Memory B cell (primary cell): ENCODE data around the gene CFAP100.

Experiments
- ATAC-seq: fragments of 150-1000 bp; cut with Tn5 transposase; 2 replicates; pipeline ENCODE4 v1.10.0; 2021; ENCODE audit warnings: low read depth, mild to moderate bottlenecking, moderate library complexity
- DNase-seq, 2 donors: peaks; one replicate each; pipeline ENCODE4 v3.0.0; 2022; ENCODE audit warnings: low spot score in 2 of 2
- H3K27ac Mint-ChIP-seq: one replicate; pipeline ENCODE4 v1.8.0; 2022; ENCODE audit warnings: mild to moderate bottlenecking, moderate library complexity, mixed read lengths
- H3K27me3 Mint-ChIP-seq: one replicate; pipeline ENCODE4 v1.8.0; 2022; ENCODE audit warnings: mixed read lengths
- H3K36me3 Mint-ChIP-seq: one replicate; pipeline ENCODE4 v1.8.0; 2022; ENCODE audit warnings: mild to moderate bottlenecking, mixed read lengths
- H3K4me1 Mint-ChIP-seq: one replicate; pipeline ENCODE4 v1.8.0; 2022; ENCODE audit warnings: mixed read lengths
- H3K4me3 Mint-ChIP-seq: one replicate; pipeline ENCODE4 v1.8.0; 2022; ENCODE audit warnings: mild to moderate bottlenecking, moderate library complexity, mixed read lengths
- H3K9me3 Mint-ChIP-seq: one replicate; pipeline ENCODE4 v1.8.0; 2022; ENCODE audit warnings: mixed read lengths

Gene CFAP100

DNA sequence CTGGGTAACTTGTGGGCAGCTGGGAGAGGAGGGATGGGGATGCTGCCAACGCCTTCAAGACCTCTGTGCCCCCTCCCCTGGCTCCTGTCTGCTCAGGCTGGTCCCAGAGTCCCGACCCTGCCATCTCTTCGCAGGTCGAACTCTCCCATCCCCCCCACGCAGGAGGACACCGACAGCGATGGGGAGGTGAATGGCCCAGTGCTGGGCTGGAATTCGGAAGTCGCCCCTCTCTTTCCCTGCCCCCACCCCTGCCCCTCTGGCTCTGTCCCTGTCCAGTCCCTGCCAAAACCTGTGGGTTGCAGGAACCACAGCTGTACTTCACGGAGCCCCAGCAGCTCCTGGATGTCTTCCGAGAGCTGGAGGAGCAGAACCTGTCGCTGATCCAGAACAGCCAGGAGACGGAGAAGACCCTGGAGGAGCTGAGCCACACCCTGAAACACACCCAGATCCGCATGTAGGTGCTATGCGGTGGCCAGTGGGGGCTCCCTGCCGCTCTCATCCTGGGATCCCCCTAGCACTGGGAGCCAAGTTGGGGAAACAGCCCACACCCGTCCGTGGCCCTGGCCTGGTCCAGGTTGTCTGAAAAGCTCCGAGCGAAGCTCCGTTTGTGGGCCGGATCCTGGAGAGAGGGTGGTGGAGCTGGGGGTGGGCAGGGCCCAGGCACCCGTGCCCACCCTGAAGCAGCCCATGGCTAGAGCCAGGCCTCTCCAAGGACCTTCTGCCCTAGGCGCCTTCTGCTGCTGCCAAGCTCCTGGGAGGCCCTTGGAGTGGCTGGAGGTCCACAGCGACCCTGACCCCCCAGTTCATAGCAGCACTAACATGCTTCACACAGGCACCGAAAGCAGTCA, 28.7 kb downstream of the CFAP100 start:
- H3K4me1 Mint-ChIP-seq, result peaks cover 5% of the 10 kb centered on the region
- H3K36me3 Mint-ChIP-seq, result peaks cover 17% of the 10 kb centered on the region
- ATAC-seq (no peak), DNase-seq (no peak)
- no peak overlapping the region for H3K27ac Mint-ChIP-seq
- H3K9me3 Mint-ChIP-seq, result peaks cover 10% of the 10 kb centered on the region
- no peaks in the 10 kb centered on the region for H3K27me3 Mint-ChIP-seq
- H3K4me3 Mint-ChIP-seq, result no peak overlapping the region

DNA sequence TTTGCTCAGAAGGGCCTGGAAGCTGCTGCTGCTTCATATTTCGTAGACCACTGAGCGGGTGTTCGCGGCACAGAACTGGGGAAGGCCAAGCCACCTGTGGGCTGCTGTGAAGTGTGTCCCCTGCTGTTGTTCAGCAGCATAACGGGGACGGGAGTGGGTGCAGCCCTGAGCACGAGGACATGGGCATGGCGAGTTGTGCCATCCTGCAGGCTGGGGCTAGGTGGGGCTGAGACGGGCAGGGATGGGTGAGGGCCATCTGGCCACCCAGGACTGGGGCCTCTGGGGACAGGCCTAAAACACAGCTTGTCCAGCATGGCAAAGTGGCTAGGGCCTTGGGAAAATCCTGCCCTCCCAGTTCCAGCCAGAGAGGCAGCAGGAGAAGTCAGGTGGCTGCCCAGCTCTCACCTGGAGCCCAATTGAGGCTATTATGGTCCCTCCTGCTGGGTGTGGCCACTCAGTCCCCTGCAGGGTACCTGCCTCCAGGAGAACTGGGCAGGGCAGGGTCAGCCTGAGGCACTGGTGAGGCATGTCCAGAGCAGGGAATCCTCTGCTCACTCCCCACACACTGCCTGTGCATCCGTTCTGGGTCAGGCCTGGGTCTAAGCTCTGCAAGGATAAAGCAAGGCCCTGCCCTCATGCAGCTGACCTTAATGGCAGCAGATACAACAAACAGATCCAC, 29.5 kb downstream of the CFAP100 start:
- Mint-ChIP-seq H3K27ac (no peak overlapping the region), H3K36me3 (peaks cover 17% of the 10 kb centered on the region), H3K4me1 (peaks cover 5% of the 10 kb centered on the region), H3K4me3 (no peak overlapping the region), H3K27me3 (no peaks in the 10 kb centered on the region), H3K9me3 (peaks cover 10% of the 10 kb centered on the region)
- ATAC-seq, result no peak
- DNase-seq, result no peak

DNA sequence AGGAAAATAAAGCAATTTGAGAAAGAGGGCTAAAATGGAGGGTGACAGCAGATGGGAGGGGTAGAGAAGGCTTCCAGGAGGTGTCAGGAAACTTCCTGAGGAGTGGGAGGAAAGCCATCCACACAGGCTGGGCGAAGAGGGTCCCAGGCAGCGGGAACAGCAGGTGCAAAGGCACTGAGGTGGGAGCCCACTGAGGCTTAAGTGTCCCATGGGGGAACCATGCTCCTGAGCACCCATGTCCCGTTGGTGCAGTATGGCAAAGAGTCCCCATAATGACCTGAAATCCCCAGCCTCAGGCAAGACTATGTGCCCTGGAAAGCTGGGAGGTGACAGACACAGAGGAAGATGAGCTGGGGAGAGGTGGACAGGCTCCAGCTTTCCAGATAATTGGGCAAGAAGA, 30.0 kb downstream of the CFAP100 start:
- H3K27me3 Mint-ChIP-seq, result no peaks in the 10 kb centered on the region

DNA sequence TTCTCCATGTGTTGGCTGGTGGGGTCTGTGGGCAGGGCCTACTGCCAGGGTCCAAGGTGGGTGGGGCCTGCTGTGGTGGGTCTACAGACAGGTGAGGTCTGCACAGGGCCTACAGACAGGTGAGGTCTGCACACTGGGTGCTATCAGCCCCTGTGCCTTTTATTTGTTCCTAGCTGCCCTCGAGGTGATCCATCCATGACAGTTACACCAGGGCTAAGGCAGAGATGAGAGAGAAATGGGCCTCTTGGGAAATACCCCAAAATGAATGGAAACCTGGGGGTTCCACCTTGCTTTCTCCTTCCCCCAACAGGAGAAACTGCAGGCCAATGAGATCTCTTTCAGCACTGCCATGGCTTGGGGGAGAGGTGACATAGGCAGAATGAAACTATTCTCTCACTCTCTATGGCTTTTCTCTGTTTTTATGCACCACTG, 36.4 kb downstream of the CFAP100 start:
- no peak overlapping the region for H3K27ac Mint-ChIP-seq
- DNase-seq, result no peak
- no peaks in the 10 kb centered on the region for H3K27me3 Mint-ChIP-seq
- peaks cover 2% of the 10 kb centered on the region for H3K4me1 Mint-ChIP-seq
- H3K36me3 Mint-ChIP-seq, result peaks cover 15% of the 10 kb centered on the region
- peaks cover 4% of the 10 kb centered on the region for H3K9me3 Mint-ChIP-seq
- no peak overlapping the region for H3K4me3 Mint-ChIP-seq
- ATAC-seq, result no peak

More for the DNA sequence above, 30.0 kb downstream of the CFAP100 start:
- H3K9me3 Mint-ChIP-seq, result peaks cover 10% of the 10 kb centered on the region
- ATAC-seq (no peak), DNase-seq (no peak)
- H3K36me3 Mint-ChIP-seq, result peaks cover 17% of the 10 kb centered on the region
- H3K4me1 Mint-ChIP-seq, result peaks cover 5% of the 10 kb centered on the region
- no peak overlapping the region for H3K27ac Mint-ChIP-seq
- no peak overlapping the region for H3K4me3 Mint-ChIP-seq

DNA sequence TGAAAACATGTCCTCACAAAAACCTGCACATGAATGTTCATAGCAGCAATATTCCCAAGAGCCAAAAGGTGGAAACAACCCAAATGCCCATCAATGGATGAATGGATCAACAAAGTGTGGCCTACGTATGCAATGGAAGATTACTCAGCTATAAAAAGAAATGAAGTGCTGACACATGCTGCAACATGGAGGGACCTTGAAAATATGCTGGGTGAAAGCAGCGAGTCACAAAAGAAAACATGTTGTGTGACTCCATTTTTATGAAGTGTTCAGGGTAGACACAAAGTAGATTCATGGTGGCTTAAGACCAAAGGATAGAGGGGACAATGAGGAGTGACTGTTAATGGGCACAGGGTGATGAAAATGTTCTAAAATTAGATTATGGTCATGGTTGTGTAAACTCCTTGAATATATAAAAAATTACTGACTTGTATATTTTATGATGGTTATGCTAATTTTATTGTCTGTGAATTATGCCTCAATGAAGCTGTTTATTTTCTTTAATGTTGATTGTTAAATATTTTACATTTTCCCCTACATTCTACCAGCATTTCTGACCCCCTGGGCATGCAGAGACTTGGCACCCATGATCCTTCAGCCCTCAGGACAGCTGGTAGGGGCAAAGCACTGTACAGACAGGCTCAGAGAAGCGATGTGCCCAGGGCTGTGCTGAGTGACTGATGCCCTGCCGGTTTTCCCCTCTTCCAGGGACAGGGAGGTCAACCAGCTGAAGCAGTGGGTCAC, 37.8 kb downstream of the CFAP100 start:
- H3K4me3 Mint-ChIP-seq, result no peak overlapping the region
- H3K36me3 Mint-ChIP-seq, result peaks cover 24% of the 10 kb centered on the region
- H3K27me3 Mint-ChIP-seq, result no peaks in the 10 kb centered on the region
- ATAC-seq (no peak), DNase-seq (no peak)
- no peak overlapping the region for H3K27ac Mint-ChIP-seq
- peaks cover 2% of the 10 kb centered on the region for H3K4me1 Mint-ChIP-seq
- H3K9me3 Mint-ChIP-seq, result peaks cover 2% of the 10 kb centered on the region

DNA sequence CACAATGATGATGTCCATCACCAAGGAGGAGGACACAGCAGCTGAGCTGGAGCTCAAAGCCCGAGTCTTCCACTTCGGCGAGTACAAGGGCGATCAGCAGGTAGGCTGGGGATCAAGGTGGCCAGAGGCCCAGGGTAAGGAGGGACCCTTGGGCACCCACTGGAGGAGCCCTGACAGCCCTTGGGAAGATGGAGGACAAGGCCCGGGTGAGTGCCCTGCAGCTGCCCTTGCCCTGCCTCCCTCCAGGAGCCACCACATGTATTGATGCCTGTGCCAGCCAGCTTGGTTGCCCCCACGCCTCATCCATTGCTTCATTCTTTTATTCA, 38.4 kb downstream of the CFAP100 start:
- Mint-ChIP-seq H3K9me3 (no peaks in the 10 kb centered on the region), H3K27me3 (no peaks in the 10 kb centered on the region), H3K36me3 (peaks cover 27% of the 10 kb centered on the region), H3K4me1 (peaks cover 2% of the 10 kb centered on the region), H3K4me3 (no peak overlapping the region), H3K27ac (no peak overlapping the region)
- DNase-seq (no peak), ATAC-seq (no peak)

DNA sequence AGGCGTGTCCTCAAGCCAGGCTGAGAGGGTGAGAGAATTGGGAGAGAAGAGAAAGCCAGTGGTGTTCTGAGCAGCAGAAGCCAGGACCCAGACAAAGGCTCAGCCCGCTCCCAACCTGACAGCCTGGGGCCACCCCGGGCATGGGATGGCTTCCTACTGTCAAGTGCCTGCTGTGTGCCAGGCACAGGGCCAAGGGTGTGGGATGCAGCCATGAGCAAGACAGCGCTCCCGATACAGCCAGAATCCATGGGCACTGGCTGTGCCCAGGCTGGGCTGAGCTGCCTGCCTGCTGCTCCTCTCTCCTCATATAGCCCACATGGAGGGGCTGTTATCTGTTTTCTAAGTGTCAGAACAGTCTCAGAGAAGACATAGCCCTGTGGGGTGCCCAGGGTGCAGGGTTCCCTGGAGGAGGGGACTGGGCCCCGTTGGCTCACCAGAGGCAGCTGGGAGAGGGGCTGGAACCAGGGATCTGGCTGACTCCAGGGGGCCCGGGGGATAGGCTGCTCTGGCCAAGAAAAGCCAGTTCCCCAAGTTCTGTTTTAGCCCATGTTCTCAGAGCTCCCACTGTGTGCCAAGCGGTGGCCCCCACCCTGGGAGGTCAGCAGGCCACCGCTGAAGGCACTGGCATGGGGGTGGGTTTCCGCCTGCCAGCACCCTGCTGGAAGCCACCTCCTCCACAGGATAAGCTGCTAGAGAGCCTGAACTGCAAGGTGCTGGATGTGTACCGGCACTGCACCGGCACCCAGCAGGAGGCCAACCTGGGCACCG, 39.0 kb downstream of the CFAP100 start:
- H3K36me3 Mint-ChIP-seq, result peaks cover 30% of the 10 kb centered on the region
- DNase-seq, result no peak
- no peak for ATAC-seq
- H3K4me1 Mint-ChIP-seq, result peaks cover 2% of the 10 kb centered on the region
- H3K9me3 Mint-ChIP-seq, result no peaks in the 10 kb centered on the region
- H3K27ac Mint-ChIP-seq, result no peak overlapping the region
- H3K27me3 Mint-ChIP-seq, result no peaks in the 10 kb centered on the region
- no peak overlapping the region for H3K4me3 Mint-ChIP-seq

DNA sequence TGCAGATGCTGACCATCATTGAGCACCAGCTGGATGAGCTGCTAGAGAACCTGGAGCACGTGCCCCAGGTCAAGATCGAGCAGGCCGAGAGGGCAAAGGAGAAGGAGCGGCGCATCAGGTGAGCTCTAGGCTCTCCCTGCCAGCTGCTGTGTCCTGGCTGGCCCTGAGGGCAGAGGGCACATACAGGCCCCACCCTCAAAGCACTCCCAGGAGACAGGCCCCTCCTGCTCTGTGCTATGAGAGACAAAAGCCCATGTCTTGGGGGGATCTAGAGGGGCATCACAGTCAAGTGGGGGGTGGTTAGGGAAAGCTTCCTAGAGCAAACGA, 39.5 kb downstream of the CFAP100 start:
- H3K36me3 Mint-ChIP-seq, result peaks cover 32% of the 10 kb centered on the region
- ATAC-seq (no peak), DNase-seq (no peak)
- no peaks in the 10 kb centered on the region for H3K27me3 Mint-ChIP-seq
- no peak overlapping the region for H3K27ac Mint-ChIP-seq
- peaks cover 2% of the 10 kb centered on the region for H3K4me1 Mint-ChIP-seq
- H3K4me3 Mint-ChIP-seq, result no peak overlapping the region
- no peaks in the 10 kb centered on the region for H3K9me3 Mint-ChIP-seq

DNA sequence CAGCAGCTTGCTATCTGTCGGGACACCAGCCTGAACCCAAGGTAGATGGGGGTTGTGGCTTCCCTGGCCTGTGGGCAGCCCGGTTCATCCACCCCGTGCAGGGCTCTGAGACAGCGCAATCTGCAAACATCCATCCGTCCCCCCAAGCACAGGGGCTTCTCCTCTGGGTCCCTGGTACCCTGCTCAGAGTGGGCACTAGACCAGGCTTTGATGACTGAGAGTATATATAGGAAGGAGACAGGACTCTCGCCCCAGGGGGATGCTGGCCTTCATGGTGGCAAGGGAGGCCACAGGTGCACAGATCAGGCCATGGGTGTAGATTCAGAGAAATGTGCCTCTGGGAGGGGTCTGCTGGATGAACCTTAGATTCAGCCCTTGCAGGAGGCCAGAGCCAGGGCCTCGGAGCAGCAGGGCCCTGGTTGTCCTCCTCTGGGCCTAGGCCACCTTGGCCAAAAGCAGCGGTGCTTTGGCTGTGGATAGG, 40.3 kb downstream of the CFAP100 start:
- H3K4me1 Mint-ChIP-seq, result peaks cover 2% of the 10 kb centered on the region
- H3K27me3 Mint-ChIP-seq, result no peaks in the 10 kb centered on the region
- no peak overlapping the region for H3K4me3 Mint-ChIP-seq
- no peak overlapping the region for H3K27ac Mint-ChIP-seq
- H3K9me3 Mint-ChIP-seq, result no peaks in the 10 kb centered on the region
- no peak for DNase-seq
- peaks cover 35% of the 10 kb centered on the region for H3K36me3 Mint-ChIP-seq
- ATAC-seq, result no peak

DNA sequence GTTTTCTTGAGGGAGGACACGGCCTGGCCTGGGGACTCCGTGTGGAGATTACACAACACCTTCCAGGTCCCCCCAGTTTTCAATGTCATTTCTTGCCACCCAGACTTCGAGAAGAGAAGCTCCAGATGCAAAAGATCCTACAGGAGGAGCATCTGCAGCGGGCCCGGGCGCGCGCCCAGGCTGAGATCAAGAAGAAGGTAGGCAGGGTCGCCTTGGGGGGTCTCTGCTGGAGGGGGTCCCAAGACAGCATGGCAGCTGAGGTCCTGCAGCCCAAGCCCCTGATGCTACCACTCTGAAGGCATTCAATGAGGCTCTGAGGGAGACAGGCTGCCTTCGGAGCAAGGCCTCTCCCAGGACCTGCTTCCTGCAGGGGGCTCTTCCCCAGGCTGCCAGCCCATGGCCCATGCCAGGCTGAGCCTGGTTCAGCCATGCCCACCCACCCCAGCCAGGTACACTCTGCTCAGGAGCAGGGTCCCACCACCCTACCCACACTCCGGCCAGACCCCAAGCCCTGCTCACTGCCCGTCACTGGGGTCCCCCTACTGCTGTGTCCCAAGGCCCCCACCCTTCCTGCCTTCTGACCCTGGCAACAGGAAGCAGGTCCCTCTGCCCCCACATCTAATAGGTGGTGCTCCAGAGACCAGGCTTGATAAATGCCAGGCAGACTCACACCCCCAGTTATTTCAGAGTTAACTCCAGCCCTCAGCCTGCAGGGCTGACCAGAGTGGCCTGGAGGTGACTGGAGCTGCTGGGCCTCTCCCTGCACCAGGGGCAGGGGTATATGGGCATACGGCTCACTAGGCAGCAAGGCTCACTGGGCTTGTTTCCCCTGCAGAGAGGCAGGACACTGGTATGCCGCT, 41.0 kb downstream of the CFAP100 start:
- H3K27me3 Mint-ChIP-seq, result no peaks in the 10 kb centered on the region
- H3K4me1 Mint-ChIP-seq, result peaks cover 2% of the 10 kb centered on the region
- peaks cover 36% of the 10 kb centered on the region for H3K36me3 Mint-ChIP-seq
- no peak overlapping the region for H3K4me3 Mint-ChIP-seq
- no peaks in the 10 kb centered on the region for H3K9me3 Mint-ChIP-seq
- no peak for DNase-seq
- no peak for ATAC-seq
- no peak overlapping the region for H3K27ac Mint-ChIP-seq

DNA sequence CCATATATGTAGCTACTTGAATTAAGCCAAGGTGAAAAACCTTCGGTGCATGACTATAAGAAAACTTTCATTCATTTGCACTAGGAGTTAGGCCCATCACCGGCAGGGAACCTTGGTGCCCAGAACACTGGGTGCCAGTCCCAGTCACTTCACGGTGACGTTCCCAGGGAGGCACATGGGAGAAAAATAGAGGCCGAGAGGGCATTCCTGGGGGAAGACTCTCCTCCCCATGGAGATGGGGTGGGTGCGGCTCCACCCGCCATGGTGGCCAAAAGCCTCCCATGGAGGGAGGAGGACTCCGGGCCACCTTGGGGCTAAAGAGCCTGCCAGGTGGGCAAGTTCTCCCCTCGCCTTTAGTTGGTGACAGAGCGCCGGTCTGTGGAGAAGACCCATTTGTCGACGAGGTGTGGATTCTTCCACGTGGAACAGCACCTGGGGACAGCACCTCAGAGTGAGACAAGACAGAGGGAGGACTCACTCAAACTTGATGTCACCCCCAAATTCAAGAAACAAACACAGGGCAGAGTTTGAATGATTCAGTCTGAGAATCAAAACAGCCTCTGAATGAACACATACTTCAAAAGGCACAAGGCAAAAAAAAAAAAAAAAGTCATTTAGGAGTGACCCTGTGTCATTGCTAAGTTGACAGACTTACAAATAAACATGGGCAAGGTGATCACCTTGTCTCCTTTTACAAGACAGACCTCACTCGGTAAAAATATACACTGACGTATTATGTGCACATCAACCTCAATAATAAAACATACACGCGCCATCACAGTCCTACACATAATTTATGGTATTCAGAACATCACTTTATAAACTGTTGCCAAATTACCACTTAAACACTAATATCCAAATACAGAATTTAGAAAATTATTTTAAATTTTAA, 42.4 kb downstream of the CFAP100 start:
- no peaks in the 10 kb centered on the region for H3K9me3 Mint-ChIP-seq
- H3K27me3 Mint-ChIP-seq, result no peaks in the 10 kb centered on the region
- DNase-seq (no peak), ATAC-seq (no peak)
- peaks cover 41% of the 10 kb centered on the region for H3K36me3 Mint-ChIP-seq
- no peak overlapping the region for H3K4me3 Mint-ChIP-seq
- peaks cover 2% of the 10 kb centered on the region for H3K4me1 Mint-ChIP-seq
- no peak overlapping the region for H3K27ac Mint-ChIP-seq

DNA sequence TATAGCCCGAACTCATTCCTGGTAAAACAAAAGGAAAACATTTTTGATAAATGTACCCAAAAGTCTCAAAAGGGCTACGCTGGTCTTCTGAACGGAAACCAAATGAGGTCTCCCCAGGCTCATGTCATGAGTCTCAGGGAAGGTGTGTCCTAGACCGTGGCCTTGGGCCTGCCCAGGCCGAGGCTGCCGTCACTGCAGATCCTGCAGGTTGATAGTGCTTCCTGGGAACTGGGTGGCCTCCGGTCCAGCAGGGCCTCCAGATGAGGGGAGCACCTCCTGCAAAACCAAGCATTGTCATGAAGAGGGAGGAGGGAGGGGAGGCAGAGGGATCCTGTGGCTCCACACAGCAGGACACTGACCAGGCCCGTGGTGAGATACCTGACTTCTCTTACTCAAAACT, 43.5 kb downstream of the CFAP100 start:
- Mint-ChIP-seq H3K27me3 (no peaks in the 10 kb centered on the region), H3K4me1 (peaks cover 2% of the 10 kb centered on the region), H3K36me3 (peaks cover 41% of the 10 kb centered on the region), H3K4me3 (no peak overlapping the region), H3K9me3 (no peaks in the 10 kb centered on the region), H3K27ac (no peak overlapping the region)
- DNase-seq, result no peak
- ATAC-seq, result no peak
